Mesothelial cell of epicardium (in vitro differentiated cells): ENCODE data around the gene BTBD17. TPM values are rescaled to one million over a fixed set of nuclear protein-coding genes. Genes with fewer than 3 reads are reported as not detected.

Experiments used
- DNase-seq, 2 experiments: peaks; one replicate each; pipeline ENCODE4 v3.0.0; 2021; ENCODE audit warnings: low spot score in 2 of 2; ENCODE audit not compliant: unreplicated experiment in 2 of 2
- H3K27ac Mint-ChIP-seq: 2 replicates; pipeline ENCODE4 v1.8.0; 2021; ENCODE audit warnings: mixed read lengths
- H3K27me3 Mint-ChIP-seq: 2 replicates; pipeline ENCODE4 v1.8.0; 2021; ENCODE audit warnings: low read depth, mixed read lengths
- H3K36me3 Mint-ChIP-seq: 2 replicates; pipeline ENCODE4 v1.8.0; 2021; ENCODE audit warnings: mixed read lengths
- H3K4me1 Mint-ChIP-seq: 2 replicates; pipeline ENCODE4 v1.8.0; 2021; ENCODE audit warnings: mixed read lengths
- H3K4me3 Mint-ChIP-seq: 2 replicates; pipeline ENCODE4 v1.8.0; 2021; ENCODE audit warnings: mild to moderate bottlenecking, moderate library complexity, mixed read lengths
- H3K9me3 Mint-ChIP-seq: 2 replicates; pipeline ENCODE4 v1.8.0; 2021; ENCODE audit warnings: mixed read lengths
- CTCF ChIP-seq: fragments of 200-600 bp; sonication (generic); IDR thresholded peaks from one replicate; pipeline ENCODE4 v1.5.0; 2021; ENCODE audit warnings: antibody characterized with exemption; ENCODE audit not compliant: unreplicated experiment
- total RNA-seq: library from RNA; stranded (reverse); gene quantifications from 3 replicates; pipeline ENCODE4 v1.2.1, GENCODE V29; 2021

Gene BTBD17
- total RNA-seq, 1 donor from 2014 or later: 0.16 TPM

GRCh38 chr17:74309902-74310301 lies 51.8 kb downstream of the BTBD17 start:
- H3K36me3 Mint-ChIP-seq: no peaks in the 10 kb centered on the region
- H3K4me1 Mint-ChIP-seq: no peaks in the 10 kb centered on the region
- no peak overlapping the region for H3K4me3 Mint-ChIP-seq
- peaks cover 19% of the 10 kb centered on the region for H3K27me3 Mint-ChIP-seq
- H3K9me3 Mint-ChIP-seq: peaks cover 6% of the 10 kb centered on the region
- TF ChIP-seq CTCF: no peak
- no peak overlapping the region for H3K27ac Mint-ChIP-seq
- DNase-seq: no peak

GRCh38 chr17:74307984-74308773 lies 53.5 kb downstream of the BTBD17 start:
- no peak overlapping the region for H3K27ac Mint-ChIP-seq
- TF ChIP-seq CTCF: no peak
- no peak for DNase-seq

More at GRCh38 chr17:74307984-74308773, 53.5 kb downstream of the BTBD17 start:
- Mint-ChIP-seq H3K4me1 (no peaks in the 10 kb centered on the region), H3K9me3 (peaks cover 6% of the 10 kb centered on the region), H3K36me3 (no peaks in the 10 kb centered on the region), H3K27me3 (peaks cover 15% of the 10 kb centered on the region), H3K4me3 (no peak overlapping the region)

Other genes starting within 250 kb of the BTBD17 start
- 1,016 to 1,079 TPM (median 1,046 TPM) in 3 replicates for gene RPL38, start 158.2 kb downstream of the BTBD17 start, total RNA-seq
- gene TTYH2, start 148.3 kb downstream of the BTBD17 start, total RNA-seq: 16.8 to 17.2 TPM (median 17.0 TPM) in 3 replicates
- gene DNAI2, start 87.6 kb downstream of the BTBD17 start, total RNA-seq: 0.18 TPM in 1 of 3 replicates, not detected in the others
- gene KIF19, start 35.6 kb downstream of the BTBD17 start, total RNA-seq: not detected in 3 replicates
- gene GPR142, start 5.6 kb upstream of the BTBD17 start, total RNA-seq: 0.18 TPM in 1 of 3 replicates, not detected in the others
- gene GPRC5C, start 70.2 kb upstream of the BTBD17 start, total RNA-seq: 37.2 to 44.2 TPM (median 38.7 TPM) in 3 replicates
- gene CD300A, start 104.8 kb upstream of the BTBD17 start, total RNA-seq: not detected in 3 replicates
- gene CD300LB, start 169.6 kb upstream of the BTBD17 start, total RNA-seq: not detected in 3 replicates
- not detected in 3 replicates for gene CD300C, start 184.2 kb upstream of the BTBD17 start, total RNA-seq
- gene CD300H, start 205.6 kb upstream of the BTBD17 start, total RNA-seq: not detected in 3 replicates
- gene CD300LD, start 230.4 kb upstream of the BTBD17 start, total RNA-seq: not detected in 3 replicates